Epithelial cell of proximal tubule (primary cell): ENCODE data around the gene MCC. TPM values are rescaled to one million over a fixed set of nuclear protein-coding genes. Genes with fewer than 3 reads are reported as not detected.

ENCODE experiments used
- DNase-seq: peaks from one replicate; pipeline ENCODE4 v3.0.0-alpha.2; 2011; ENCODE audit warnings: low read depth
- H3K4me3 ChIP-seq: 2 replicates; pipeline ENCODE4 v1.5.1; 2011; ENCODE audit warnings: low read depth, mild to moderate bottlenecking, low read length
- CTCF ChIP-seq: conservative IDR thresholded peaks from 2 replicates; pipeline ENCODE4 v1.5.1; 2012; ENCODE audit warnings: low read depth, mild to moderate bottlenecking, low read length
- total RNA-seq: library from RNA; depleted of rRNA; stranded (reverse); fragments of >200 nt; gene quantifications from 2 replicates; pipeline ENCODE4 v1.2.3, GENCODE V29; 2015

MCC gene
- total RNA-seq, 1 donor from 2014 or later, result 6.3 TPM

GRCh38 chr5:113117543-113118115, 370.6 kb downstream of the MCC start:
- H3K4me3 ChIP-seq, result no peak overlapping the region
- DNase-seq, result no peak
- TF ChIP-seq CTCF, result no peak

DNA sequence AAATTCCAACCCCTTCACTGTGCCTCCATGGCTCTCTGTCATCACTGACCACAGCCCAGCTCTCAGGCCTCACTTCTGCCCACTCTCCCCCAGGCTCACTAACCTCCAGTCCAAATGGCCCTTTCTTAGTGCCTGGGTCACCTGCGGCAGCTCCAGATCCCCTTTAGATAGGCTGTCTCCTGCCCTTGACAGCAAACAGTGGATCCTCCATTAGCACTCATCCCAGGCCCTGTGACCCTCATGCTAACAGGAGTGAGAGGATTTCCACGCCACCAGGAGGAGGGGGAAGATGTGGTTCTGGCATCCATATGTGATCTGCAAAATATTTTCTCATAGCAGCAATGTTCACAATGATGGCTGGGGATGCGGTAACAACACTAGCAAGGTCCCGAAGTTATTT, 372.3 kb downstream of the MCC start:
- DNase-seq, result no peak
- no peak overlapping the region for H3K4me3 ChIP-seq
- TF ChIP-seq CTCF, result no peak

- TF ChIP-seq CTCF, result no peak
- H3K4me3 ChIP-seq, result no peak overlapping the region
- DNase-seq, result no peak
Observed at GRCh38 chr5:113115061-113115460, 373.2 kb downstream of the MCC start.

DNA sequence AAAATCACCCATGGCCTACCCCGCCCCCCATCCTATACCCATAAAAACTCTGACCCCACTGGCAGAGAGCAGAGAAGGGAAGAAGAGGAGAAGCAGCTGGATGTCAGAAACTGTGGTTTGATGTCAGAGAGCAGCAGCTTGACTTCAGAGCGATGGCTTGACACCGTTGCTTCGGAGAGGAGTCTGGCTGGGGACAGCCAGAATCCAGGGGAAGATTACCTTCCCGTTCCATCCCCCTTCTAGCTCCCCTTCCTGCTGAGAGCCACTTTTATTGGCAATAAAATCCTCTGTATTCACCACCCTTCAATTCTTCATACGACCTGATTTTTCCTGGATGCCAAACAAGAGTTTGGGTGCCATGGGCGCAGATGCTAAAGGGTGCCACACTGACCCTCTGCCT, 373.7 kb downstream of the MCC start:
- H3K4me3 ChIP-seq, result no peak overlapping the region
- no peak for TF ChIP-seq CTCF
- no peak for DNase-seq

- DNase-seq, result no peak
- TF ChIP-seq CTCF, result no peak
- no peak overlapping the region for H3K4me3 ChIP-seq
Observed at GRCh38 chr5:113112435-113112834, 375.8 kb downstream of the MCC start.

DNA sequence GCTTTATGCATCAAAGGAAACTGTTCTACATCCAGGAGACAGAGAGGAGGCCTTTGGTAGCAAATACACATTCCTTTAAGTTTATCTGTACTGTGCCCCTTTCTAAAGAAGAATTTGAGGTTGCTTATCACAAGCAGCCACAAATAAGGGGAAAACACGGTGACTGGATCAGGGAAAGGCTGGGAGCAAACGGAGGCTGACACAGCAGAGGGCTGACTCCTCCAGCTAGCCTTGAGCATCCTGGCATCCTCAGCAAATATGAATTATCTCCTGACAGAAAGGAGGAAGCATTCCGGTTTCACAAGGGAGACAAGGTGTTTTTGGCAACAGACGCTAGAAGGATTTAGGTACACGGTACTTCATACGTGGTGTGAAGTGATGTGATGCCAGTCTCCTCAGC, 378.1 kb downstream of the MCC start:
- TF ChIP-seq CTCF, result no peak

DNA sequence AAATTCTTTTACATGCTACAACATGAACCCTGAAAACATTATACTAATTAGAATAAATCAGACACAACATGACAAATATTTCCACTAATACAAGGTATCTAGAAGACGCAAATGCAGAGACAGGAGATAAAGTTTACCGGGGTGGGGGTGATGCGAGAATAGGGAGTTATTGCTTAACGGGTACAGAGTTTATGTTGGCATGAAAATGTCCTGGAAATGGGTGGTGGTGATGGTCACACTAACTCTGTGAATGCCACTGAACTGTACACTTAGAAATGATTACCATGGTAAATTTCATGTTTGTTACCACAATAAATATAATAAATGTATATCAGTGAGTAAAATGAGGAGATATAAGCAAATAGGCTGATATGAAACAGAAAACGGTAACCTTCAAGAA, 378.9 kb downstream of the MCC start:
- no peak overlapping the region for H3K4me3 ChIP-seq
- no peak for TF ChIP-seq CTCF
- no peak for DNase-seq

More for the DNA sequence above, 378.1 kb downstream of the MCC start:
- H3K4me3 ChIP-seq, result no peak overlapping the region
- DNase-seq, result no peak
